ENCODE results near the gene SEPSECS.

SEPSECS gene

DNA sequence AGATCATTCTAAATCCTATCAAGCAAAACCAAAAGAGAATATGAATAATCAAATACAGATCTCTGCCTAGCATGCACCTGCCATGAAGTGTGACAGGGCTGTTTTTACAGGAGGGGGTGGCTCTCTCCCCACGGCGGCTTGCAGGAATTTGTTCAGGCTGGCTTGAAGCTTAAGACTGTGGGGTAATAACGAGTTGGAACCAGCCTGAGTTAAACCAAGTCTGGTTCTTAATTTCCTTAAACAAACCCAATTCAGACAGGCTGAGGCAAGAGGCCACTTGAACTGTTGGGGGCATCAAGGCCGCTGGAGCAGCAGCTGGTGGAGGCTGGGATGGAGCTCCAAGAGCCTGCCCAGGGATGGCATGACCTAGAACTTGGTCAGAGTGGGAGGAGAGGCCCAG, 84.4 kb downstream of the SEPSECS start:
- H3K4me3 ChIP-seq (ENCODE audit: low read length) = no peak overlapping the region
- peaks cover 15% of the 10 kb centered on the region for H3K27me3 ChIP-seq (replicated peaks; ENCODE audit: control insufficient read depth, insufficient read depth, low read length)
- H3K36me3 ChIP-seq (ENCODE audit: control insufficient read depth, insufficient read depth, low read length, severe bottlenecking) = no peaks in the 10 kb centered on the region
- H3K9me3 ChIP-seq (ENCODE audit: control insufficient read depth, low read length) = peaks cover 10% of the 10 kb centered on the region
- no peak overlapping the region for H3K9ac ChIP-seq (ENCODE audit: low read length)
- DNase-seq (ENCODE audit: low read depth) = no peak
- H3K4me1 ChIP-seq (ENCODE audit: control insufficient read depth, insufficient read depth, low read length) = no peaks in the 10 kb centered on the region

DNA sequence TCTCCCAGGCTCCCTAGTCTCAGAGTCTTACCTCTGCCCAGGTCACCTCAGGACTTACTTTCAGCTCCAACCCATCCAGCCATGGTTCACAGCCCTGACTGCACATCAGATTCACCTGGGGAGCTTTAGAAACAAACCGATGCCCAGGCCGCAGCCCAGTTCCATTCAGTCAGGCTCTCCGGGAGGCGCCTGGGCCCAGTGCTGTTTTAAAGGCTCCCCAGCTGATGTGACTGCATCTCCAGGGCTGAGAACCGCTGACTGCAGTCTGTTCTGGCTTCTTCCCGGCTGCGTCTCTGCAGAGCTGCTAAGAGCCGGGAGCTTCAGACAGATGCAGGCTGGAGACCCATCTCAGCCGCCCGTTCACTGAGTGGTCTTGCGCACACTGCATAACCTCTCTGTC, 85.1 kb downstream of the SEPSECS start:
- H3K9me3 ChIP-seq (ENCODE audit: control insufficient read depth, low read length) = peaks cover 10% of the 10 kb centered on the region
- DNase-seq (ENCODE audit: low read depth) = no peak
- H3K4me1 ChIP-seq (ENCODE audit: control insufficient read depth, insufficient read depth, low read length) = no peaks in the 10 kb centered on the region
- no peaks in the 10 kb centered on the region for H3K36me3 ChIP-seq (ENCODE audit: control insufficient read depth, insufficient read depth, low read length, severe bottlenecking)
- peaks cover 15% of the 10 kb centered on the region for H3K27me3 ChIP-seq (replicated peaks; ENCODE audit: control insufficient read depth, insufficient read depth, low read length)
- no peak overlapping the region for H3K4me3 ChIP-seq (ENCODE audit: low read length)
- H3K9ac ChIP-seq (ENCODE audit: low read length) = no peak overlapping the region

DNA sequence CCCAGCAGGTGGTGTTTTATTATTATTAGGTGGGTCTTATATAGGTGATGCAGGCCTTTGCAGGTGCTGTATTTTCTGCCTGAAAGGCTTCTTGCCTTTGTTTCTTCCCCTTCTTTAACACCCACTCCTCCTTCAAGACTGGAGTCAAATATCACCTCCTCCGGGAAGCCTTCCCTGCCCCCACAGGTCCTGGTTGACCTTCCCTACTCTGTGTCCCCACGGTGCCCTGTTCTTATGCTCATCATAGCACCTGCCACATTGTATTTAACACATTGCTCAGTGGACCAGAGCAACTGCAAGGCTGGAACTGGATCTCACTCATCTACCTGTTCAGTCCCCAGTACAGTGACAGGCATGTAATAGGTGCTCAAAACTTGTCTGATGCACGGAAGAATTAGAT, 89.7 kb downstream of the SEPSECS start:
- H3K9me3 ChIP-seq (ENCODE audit: control insufficient read depth, low read length) = no peaks in the 10 kb centered on the region
- H3K4me3 ChIP-seq (ENCODE audit: low read length) = no peak overlapping the region
- H3K36me3 ChIP-seq (ENCODE audit: control insufficient read depth, insufficient read depth, low read length, severe bottlenecking) = no peaks in the 10 kb centered on the region
- H3K4me1 ChIP-seq (ENCODE audit: control insufficient read depth, insufficient read depth, low read length) = no peaks in the 10 kb centered on the region
- DNase-seq (ENCODE audit: low read depth) = no peak
- no peak overlapping the region for H3K9ac ChIP-seq (ENCODE audit: low read length)
- H3K27me3 ChIP-seq (replicated peaks; ENCODE audit: control insufficient read depth, insufficient read depth, low read length) = peaks cover 5% of the 10 kb centered on the region
